OCI-LY1 (cell line): ENCODE results near the gene RNF175.

ENCODE experiments used
- EZH2 ChIP-seq: fragments of 200-600 bp; sonication (generic), shearing (Covaris generic); IDR thresholded peaks from 2 replicates; pipeline ENCODE4 v1.8.0; 2017; ENCODE audit warnings: borderline replicate concordance, mixed run types, mild to moderate bottlenecking, antibody characterized with exemption, low read length, moderate library complexity, mixed read lengths
- TF ChIP-seq, protein P1 (sequence below): fragments of 200-600 bp; sonication (generic), shearing (Covaris generic); IDR thresholded peaks from 2 replicates; pipeline ENCODE4 v1.5.1; 2017; ENCODE audit warnings: mild to moderate bottlenecking, antibody characterized with exemption, low read length, moderate library complexity, mixed read lengths

- TF ChIP-seq, protein P1, sequence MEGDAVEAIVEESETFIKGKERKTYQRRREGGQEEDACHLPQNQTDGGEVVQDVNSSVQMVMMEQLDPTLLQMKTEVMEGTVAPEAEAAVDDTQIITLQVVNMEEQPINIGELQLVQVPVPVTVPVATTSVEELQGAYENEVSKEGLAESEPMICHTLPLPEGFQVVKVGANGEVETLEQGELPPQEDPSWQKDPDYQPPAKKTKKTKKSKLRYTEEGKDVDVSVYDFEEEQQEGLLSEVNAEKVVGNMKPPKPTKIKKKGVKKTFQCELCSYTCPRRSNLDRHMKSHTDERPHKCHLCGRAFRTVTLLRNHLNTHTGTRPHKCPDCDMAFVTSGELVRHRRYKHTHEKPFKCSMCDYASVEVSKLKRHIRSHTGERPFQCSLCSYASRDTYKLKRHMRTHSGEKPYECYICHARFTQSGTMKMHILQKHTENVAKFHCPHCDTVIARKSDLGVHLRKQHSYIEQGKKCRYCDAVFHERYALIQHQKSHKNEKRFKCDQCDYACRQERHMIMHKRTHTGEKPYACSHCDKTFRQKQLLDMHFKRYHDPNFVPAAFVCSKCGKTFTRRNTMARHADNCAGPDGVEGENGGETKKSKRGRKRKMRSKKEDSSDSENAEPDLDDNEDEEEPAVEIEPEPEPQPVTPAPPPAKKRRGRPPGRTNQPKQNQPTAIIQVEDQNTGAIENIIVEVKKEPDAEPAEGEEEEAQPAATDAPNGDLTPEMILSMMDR, result no peak
- no peak for TF ChIP-seq EZH2
Observed at GRCh38 chr4:153780221-153780620, 20.4 kb upstream of the RNF175 start.
